Measurements from ENCODE around the gene PDGFB.
A peak's percentile ranks its signal among the peaks of the same experiment; 100 is the strongest.

Gene PDGFB

GRCh38 chr22:39245130-39246039 is 603 bp upstream of the PDGFB start:
- Histone ChIP-seq H2AK5ac (ENCODE audit: low read length, severe bottlenecking) (no peak overlapping the region), H3K4me1 (ENCODE audit: control insufficient read depth, insufficient read depth, low read depth, low read length) (peaks cover 26% of the 10 kb centered on the region), H3K9me3 (ENCODE audit: control insufficient read depth, low read length) (no peaks in the 10 kb centered on the region), H2AFZ (ENCODE audit: low read depth, low read length) (no peak overlapping the region), H2BK120ac (ENCODE audit: low read depth, low read length) (no peak overlapping the region), H3K18ac (ENCODE audit: low read depth in 1 of 2, low read length in 2 of 2) (no peak overlapping the region), H4K91ac (ENCODE audit: low read length) (no peak overlapping the region), H3K4me3 (ENCODE audit: insufficient read depth in 1 of 2, low read depth in 1 of 2, low read length in 2 of 2) (no peak overlapping the region), H3K4ac (ENCODE audit: low read depth in 1 of 2, low read length in 2 of 2) (no peak overlapping the region), H2BK5ac (ENCODE audit: low read depth, low read length, poor library complexity, severe bottlenecking) (no peak overlapping the region), H3K14ac (ENCODE audit: low read length in 2 of 2) (no peak overlapping the region), H3K27ac (ENCODE audit: low read length, poor library complexity, severe bottlenecking) (no peak overlapping the region), H4K8ac (ENCODE audit: low read length) (no peak overlapping the region), H3K27me3 (ENCODE audit: control insufficient read depth in 1 of 2, insufficient read depth in 1 of 2, low read length in 2 of 2) (peaks cover 0 to 76% of the 10 kb centered on the region in 2 experiments), H3K36me3 (ENCODE audit: control insufficient read depth in 1 of 2, insufficient read depth in 2 of 2, low read depth in 1 of 2, low read length in 2 of 2) (peaks cover 0 to 8% of the 10 kb centered on the region in 2 experiments), H3K9ac (ENCODE audit: low read length) (no peak overlapping the region), H3K23ac (ENCODE audit: low read length in 2 of 2) (no peak overlapping the region), H2BK15ac (ENCODE audit: low read depth, poor library complexity, severe bottlenecking) (no peak overlapping the region), H3K4me2 (ENCODE audit: low read length, poor library complexity, severe bottlenecking) (no peak overlapping the region), H2BK12ac (ENCODE audit: low read length in 2 of 2) (no peak overlapping the region), H3K79me1 (replicated peaks; ENCODE audit: low read length, poor library complexity, severe bottlenecking) (peaks cover 9% of the 10 kb centered on the region)
- DNase-seq: no peak
- whole genome bisulfite sequencing: 53% methylated on average over 19 of the region's 22 CpGs

GRCh38 chr22:39244136-39244495 is 666 bp downstream of the PDGFB start:
- 1% methylated on average over 30 of the region's 30 CpGs for WGBS
- Histone ChIP-seq H2AK5ac (ENCODE audit: low read length, severe bottlenecking) (no peak overlapping the region), H3K27ac (ENCODE audit: low read length, poor library complexity, severe bottlenecking) (peak overlapping the region; percentile 19)

GRCh38 chr22:39243439-39244135 is 1.2 kb downstream of the PDGFB start:
- no peak overlapping the region for H2AFZ ChIP-seq (ENCODE audit: low read depth, low read length)
- H2BK12ac ChIP-seq (ENCODE audit: low read length in 2 of 2): peak overlapping the region in 1 of 2 experiments; percentile 51
- peak overlapping the region; percentile 19 to 52 for H3K18ac ChIP-seq (ENCODE audit: low read depth in 1 of 2, low read length in 2 of 2)
- H4K91ac ChIP-seq (ENCODE audit: low read length): no peak overlapping the region
- H3K4me2 ChIP-seq (ENCODE audit: low read length, poor library complexity, severe bottlenecking): peak overlapping the region; percentile 84
- H3K27ac ChIP-seq (ENCODE audit: low read length, poor library complexity, severe bottlenecking): peak overlapping the region; percentile 17
- H3K27me3 ChIP-seq (ENCODE audit: control insufficient read depth in 1 of 2, insufficient read depth in 1 of 2, low read length in 2 of 2): peaks cover 0 to 76% of the 10 kb centered on the region in 2 experiments
- H4K8ac ChIP-seq (ENCODE audit: low read length): no peak overlapping the region
- no peak overlapping the region for H3K4ac ChIP-seq (ENCODE audit: low read depth in 1 of 2, low read length in 2 of 2)
- peaks cover 39% of the 10 kb centered on the region for H3K4me1 ChIP-seq (ENCODE audit: control insufficient read depth, insufficient read depth, low read depth, low read length)
- no peaks in the 10 kb centered on the region for H3K9me3 ChIP-seq (ENCODE audit: control insufficient read depth, low read length)
- H3K14ac ChIP-seq (ENCODE audit: low read length in 2 of 2): no peak overlapping the region
- H3K79me1 ChIP-seq (replicated peaks; ENCODE audit: low read length, poor library complexity, severe bottlenecking): peaks cover 9% of the 10 kb centered on the region
- 1% methylated on average over 57 of the region's 65 CpGs for WGBS
- H2BK120ac ChIP-seq (ENCODE audit: low read depth, low read length): peak overlapping the region; percentile 22
- peak overlapping the region in 1 of 2 experiments; percentile 77 for H3K4me3 ChIP-seq (ENCODE audit: insufficient read depth in 1 of 2, low read depth in 1 of 2, low read length in 2 of 2)
- H2BK5ac ChIP-seq (ENCODE audit: low read depth, low read length, poor library complexity, severe bottlenecking): peak overlapping the region; percentile 51
- peak; percentile 40 for DNase-seq
- H2BK15ac ChIP-seq (ENCODE audit: low read depth, poor library complexity, severe bottlenecking): peak overlapping the region; percentile 44
- peak overlapping the region in 1 of 2 experiments; percentile 6 for H3K23ac ChIP-seq (ENCODE audit: low read length in 2 of 2)
- H3K36me3 ChIP-seq (ENCODE audit: control insufficient read depth in 1 of 2, insufficient read depth in 2 of 2, low read depth in 1 of 2, low read length in 2 of 2): peaks cover 0 to 19% of the 10 kb centered on the region in 2 experiments
- H3K9ac ChIP-seq (ENCODE audit: low read length): no peak overlapping the region
- no peak overlapping the region for H2AK5ac ChIP-seq (ENCODE audit: low read length, severe bottlenecking)

More at GRCh38 chr22:39244136-39244495, 666 bp downstream of the PDGFB start:
- no peak overlapping the region for H3K4ac ChIP-seq (ENCODE audit: low read depth in 1 of 2, low read length in 2 of 2)
- peak overlapping the region; percentile 71 for H2BK5ac ChIP-seq (ENCODE audit: low read depth, low read length, poor library complexity, severe bottlenecking)
- no peak overlapping the region for H4K91ac ChIP-seq (ENCODE audit: low read length)
- no peak overlapping the region for H2BK12ac ChIP-seq (ENCODE audit: low read length in 2 of 2)
- peaks cover 0 to 74% of the 10 kb centered on the region in 2 experiments for H3K27me3 ChIP-seq (ENCODE audit: control insufficient read depth in 1 of 2, insufficient read depth in 1 of 2, low read length in 2 of 2)
- peaks cover 9% of the 10 kb centered on the region for H3K79me1 ChIP-seq (replicated peaks; ENCODE audit: low read length, poor library complexity, severe bottlenecking)
- peak; percentile 46 for DNase-seq
- H4K8ac ChIP-seq (ENCODE audit: low read length): no peak overlapping the region
- H2BK120ac ChIP-seq (ENCODE audit: low read depth, low read length): no peak overlapping the region
- H3K9ac ChIP-seq (ENCODE audit: low read length): no peak overlapping the region
- no peak overlapping the region for H3K14ac ChIP-seq (ENCODE audit: low read length in 2 of 2)
- H3K4me2 ChIP-seq (ENCODE audit: low read length, poor library complexity, severe bottlenecking): peak overlapping the region; percentile 84
- peaks cover 0 to 14% of the 10 kb centered on the region in 2 experiments for H3K36me3 ChIP-seq (ENCODE audit: control insufficient read depth in 1 of 2, insufficient read depth in 2 of 2, low read depth in 1 of 2, low read length in 2 of 2)
- no peaks in the 10 kb centered on the region for H3K9me3 ChIP-seq (ENCODE audit: control insufficient read depth, low read length)
- H2BK15ac ChIP-seq (ENCODE audit: low read depth, poor library complexity, severe bottlenecking): no peak overlapping the region
- peak overlapping the region in 1 of 2 experiments; percentile 66 for H3K18ac ChIP-seq (ENCODE audit: low read depth in 1 of 2, low read length in 2 of 2)
- peak overlapping the region in 1 of 2 experiments; percentile 77 for H3K4me3 ChIP-seq (ENCODE audit: insufficient read depth in 1 of 2, low read depth in 1 of 2, low read length in 2 of 2)
- peaks cover 38% of the 10 kb centered on the region for H3K4me1 ChIP-seq (ENCODE audit: control insufficient read depth, insufficient read depth, low read depth, low read length)
- H2AFZ ChIP-seq (ENCODE audit: low read depth, low read length): no peak overlapping the region
- H3K23ac ChIP-seq (ENCODE audit: low read length in 2 of 2): no peak overlapping the region

Measured in mesenchymal stem cell (in vitro differentiated cells and primary cell).